Suppressor macrophage treated with lipopolysaccharide for 4 hours (primary cell): ENCODE data around the gene SLC12A7.
"Not testable (repeated sequence)": the region's sequence is repeated elsewhere in the genome, so short reads cannot be mapped to it uniquely, and the experiment has no call there.

Experiments used
- DNase-seq: peaks from one replicate; pipeline ENCODE4 v3.0.0-alpha.2; 2020

The SLC12A7 gene

DNA sequence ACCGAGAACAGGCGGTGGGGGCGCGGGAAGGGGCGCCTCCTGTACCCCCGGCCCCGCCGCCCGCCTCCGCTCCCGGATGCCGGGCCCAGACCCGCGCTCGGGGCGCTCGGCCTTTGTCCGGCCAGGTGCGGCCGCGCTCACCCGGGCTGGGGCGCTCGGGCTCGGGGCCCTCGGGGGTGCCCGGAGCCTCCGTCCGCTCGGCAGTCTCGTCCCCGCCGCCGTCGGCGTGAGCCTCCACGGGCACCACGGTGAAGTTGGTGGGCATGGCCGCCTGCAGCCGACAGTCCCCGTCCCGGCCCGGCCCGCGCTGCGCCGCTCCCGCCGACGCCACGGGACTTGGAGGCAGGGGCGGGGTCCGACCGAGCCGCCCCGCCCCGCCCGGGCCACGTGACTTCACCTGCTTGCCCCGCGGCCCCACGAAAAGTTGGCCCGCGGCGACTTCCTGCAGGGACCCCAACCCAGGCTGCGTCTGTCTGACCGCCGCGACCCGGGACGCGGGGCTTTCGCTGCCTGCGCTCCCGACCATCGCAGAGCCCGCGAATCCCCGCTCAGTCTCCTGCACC is at the start of gene SLC12A7:
SLC12A7 (minus strand) TSS at position 337 of the 563 bp plus-strand sequence; CDS start at position 265, 72 bp downstream.
- DNase-seq = peak; percentile 67

GRCh38 chr5:1161108-1161832 is 49.4 kb upstream of the SLC12A7 start:
- DNase-seq = no peak

- no peak for DNase-seq
Measured at GRCh38 chr5:1159774-1160406, 48.0 kb upstream of the SLC12A7 start.

GRCh38 chr5:1159341-1159675 is 47.4 kb upstream of the SLC12A7 start:
- DNase-seq = no peak

DNA sequence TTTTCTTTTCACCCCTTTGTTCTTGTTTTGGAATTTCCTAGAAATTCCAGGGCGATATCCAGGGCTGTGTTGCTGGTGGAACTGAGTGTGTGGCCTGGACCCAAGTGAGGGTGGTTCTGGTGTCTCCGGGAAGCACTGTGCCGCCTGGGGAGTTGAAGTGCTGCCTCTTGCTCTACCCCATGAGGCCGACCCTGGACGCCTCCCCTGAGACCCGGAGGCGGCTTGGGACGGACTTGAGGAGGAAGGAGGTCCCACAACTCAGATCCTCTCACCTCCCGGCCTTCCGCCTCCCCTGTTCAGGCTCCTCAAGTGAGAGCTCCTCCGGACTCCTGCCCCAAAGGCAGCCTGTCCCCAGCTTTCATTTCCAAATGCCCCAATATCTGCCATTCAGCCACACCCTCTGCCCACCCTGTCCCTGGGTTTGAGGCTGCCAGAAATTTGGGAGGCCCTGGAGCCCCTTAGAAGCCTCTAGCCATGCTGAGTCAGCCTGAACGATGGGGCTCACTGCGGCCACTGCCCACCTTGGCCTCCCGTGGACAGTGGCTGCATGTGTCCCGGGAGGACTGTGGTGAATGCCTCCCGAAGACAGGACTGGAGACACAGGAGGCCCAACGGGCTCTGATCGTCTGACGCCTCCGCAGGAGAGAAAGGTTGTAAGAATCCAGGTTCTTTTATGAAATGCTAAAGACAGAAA is 46.9 kb upstream of the SLC12A7 start:
- DNase-seq = no peak

GRCh38 chr5:1157461-1157986 is 45.7 kb upstream of the SLC12A7 start:
- DNase-seq = not testable (repeated sequence)

- no peak for DNase-seq
Measured at GRCh38 chr5:1156754-1157460, 45.0 kb upstream of the SLC12A7 start.

DNA sequence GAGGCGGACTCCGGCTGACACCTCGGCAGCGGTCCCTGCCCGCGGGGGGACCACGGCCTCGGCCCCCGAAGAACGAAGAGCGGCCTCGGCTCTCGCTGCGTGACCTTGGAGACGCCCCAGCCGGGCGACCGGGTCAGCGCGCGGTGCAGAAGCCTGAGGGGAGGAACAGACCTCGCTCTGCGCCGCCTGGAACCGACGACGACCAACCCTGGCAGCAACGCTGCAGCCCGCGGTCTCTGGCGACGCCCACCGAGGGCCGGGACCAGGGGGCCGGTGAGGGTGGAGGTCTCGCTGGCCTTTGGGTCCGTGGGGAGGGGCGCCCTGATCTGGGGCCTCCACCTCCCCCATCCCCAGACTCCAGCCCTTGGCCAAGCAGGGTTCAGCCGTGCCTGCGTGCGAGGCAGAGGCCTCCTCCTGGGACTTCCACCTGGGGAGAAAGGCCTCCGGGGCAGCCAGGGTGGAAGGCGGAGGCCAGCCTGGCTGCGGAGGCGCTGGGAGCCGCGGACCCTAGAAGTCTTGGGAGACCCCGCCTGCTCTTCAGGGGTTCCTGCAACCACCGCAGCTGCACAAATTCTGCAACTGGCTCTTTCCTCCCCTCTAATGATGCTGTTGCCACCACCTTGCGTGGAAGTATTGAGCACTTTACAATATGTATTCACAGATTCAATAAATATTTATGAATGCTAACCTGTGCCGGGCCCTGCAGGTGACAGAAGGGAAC is 44.3 kb upstream of the SLC12A7 start:
- no peak for DNase-seq

- no peak for DNase-seq
Measured at GRCh38 chr5:1155191-1156032, 43.5 kb upstream of the SLC12A7 start.

- no peak for DNase-seq
Measured at GRCh38 chr5:1153428-1153827, 41.6 kb upstream of the SLC12A7 start.

DNA sequence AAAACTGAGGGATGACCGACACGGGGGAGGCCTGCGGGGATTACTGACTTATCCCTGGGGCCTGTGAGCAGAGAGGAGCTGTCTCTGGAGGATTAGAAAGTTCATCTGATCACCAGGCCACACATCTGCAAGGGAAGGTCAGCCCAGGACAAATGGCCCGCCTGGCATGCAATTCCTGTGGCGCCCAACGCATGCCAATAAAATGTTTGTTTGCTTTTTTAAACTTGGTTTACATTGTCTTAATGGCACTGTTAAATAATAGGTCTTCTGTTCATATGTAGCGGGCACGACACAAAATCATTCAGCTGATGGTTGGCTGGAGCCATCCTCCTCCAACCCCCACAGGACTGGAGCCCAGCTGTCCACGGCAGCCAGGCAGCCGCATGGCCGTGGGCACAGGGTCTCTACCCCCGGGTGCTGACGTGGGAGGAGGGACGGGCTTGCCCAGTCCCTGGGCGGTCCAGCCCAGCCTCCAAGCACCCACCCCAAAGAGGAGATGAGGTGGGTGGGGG is 41.0 kb upstream of the SLC12A7 start:
- no peak for DNase-seq

DNA sequence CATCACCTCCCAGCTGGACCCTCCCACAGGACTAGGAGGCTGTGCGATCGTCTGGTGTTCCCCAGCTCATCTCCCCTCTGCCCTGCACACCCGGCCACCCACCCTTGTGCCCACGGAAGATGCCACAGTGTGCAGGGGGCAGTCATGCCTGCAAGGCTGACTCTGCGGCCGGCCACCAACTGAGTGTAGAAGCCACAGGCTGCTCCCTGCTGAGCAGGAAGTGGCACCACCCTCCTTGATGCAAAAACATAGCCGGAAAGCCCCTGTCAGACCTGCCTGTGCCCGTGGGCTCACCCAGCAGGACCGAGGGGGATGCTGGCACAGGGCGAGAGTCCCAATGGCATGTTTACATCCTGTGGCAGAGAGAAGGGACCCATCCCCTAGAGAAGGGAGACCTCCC is 40.3 kb upstream of the SLC12A7 start:
- no peak for DNase-seq

- no peak for DNase-seq
Measured at GRCh38 chr5:1151316-1151715, 39.5 kb upstream of the SLC12A7 start.

GRCh38 chr5:1150866-1151265 is 39.0 kb upstream of the SLC12A7 start:
- no peak for DNase-seq

DNA sequence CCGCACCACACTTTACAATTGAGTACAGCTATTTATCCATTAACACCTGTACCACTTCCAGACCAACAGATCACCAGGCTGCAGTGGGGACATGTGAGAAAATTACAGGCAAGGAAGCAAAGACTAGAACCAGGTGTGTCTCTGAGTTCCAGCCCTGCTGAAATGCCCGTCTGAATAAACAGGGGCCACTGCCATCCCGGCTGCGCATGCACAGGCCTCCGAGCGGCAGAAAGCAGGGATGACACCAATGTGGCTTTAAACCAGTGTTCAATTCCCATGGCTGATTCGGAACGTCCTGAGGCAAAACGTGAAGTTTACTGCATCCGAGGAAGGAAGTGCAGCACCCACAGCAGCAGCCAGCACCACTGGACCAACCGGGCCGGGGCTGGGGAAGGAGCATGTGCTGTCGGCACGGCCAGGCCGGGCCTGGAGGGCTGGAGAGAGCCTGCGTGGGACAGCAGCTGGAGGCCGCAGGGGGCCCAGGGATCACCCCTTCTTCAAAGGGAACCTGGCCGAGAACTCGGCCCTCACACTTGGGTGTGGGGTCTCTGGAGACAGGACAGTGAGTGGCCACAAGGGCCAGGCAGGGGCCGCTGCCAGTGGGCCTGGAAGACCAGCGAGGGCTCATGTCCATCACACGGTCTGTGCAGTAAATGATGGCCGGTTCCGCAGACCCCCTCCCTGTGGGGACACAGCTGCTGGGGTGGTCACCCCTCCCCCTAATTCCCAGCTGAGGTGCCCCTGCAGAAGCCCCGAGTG is 33.0 kb upstream of the SLC12A7 start:
- DNase-seq = no peak

DNA sequence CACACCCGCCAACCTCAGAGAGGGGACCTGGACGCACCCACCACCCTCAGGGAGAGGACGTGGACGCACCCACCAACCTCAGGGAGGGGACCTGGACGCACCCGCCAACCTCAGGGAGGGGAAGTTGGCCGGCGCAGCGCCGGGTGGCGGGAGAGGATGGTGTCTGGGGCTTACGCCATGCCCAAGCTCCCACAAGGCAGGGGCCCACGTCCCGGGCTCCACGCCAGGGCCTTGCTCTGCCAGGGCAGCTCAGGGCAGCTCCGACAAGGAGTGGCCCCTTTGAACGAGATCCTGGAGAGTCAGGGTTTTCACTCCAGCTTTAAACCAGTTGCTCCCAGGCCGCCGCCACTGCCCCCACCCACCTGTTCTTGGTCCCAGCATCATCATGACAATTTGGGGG is 32.2 kb upstream of the SLC12A7 start:
- no peak for DNase-seq

DNA sequence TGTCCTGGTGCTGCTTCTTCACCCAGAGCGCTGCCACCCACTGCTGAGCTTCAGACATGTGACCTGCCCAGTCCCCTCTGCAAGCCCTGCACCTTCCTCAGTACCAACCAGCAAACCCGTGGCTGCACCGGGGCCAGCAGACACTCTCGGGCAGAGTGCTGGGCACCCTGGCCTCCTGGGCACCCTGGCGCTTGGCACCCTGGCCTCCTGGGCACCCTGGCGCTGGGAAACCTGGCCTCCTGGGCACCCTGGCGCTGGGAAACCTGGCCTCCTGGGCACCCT is 31.7 kb upstream of the SLC12A7 start:
- no peak for DNase-seq

DNA sequence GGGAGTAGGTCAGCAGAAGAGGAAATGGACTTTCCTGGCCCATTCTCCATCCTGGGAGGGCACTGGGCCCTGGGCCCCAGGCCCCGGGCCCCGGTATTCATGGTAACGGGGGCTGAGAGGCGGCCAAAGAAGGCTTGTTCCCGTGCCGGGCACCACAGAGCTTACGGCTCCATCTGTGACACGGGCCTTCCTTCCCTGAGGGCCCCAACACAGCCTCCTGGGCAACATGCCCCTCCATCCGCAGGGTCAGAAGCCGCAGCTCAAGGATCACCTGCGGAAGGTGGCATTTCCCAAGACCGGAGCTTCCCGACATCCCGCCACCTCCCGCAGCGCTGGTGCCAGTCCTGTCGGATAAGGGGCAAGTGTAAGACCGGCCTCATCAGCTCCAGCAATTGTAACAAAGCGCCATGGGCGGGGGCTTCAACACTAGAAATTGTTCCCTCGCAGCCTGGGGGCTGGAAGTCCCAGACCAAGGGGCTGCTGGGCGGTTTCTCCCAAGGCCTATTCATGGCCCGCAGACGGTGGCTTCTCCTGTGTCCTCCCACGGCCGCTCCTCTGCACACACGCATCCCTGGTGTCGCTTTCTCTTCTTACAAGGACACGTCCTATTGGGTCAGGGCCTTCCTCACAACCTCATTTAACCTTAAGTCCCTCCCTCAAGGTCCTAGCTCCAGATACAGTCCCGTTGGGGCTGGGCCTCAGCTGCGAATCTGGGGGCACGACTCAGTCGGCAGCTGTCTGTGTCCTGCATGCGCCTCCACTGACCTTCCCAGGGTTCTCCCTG is 31.2 kb upstream of the SLC12A7 start:
- no peak for DNase-seq

DNA sequence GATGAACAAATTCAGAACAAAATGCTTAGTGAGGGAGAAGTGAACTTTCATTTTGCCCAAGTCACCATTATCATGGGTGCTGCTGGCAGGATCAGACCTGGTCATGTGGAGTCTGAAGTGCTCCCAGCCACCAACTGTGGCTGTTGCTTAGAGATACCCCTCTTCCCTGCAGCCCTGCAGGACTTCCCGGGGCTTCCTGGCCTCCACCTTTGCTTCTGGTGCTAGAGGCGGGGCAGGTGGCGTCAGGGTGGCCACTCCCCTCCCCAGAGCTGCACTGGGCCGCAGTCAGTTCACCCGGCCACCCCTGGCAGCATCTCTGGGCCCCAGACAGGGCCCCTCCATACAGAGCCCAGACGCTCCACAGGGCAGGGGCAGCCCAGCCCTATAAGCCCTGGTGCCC is 30.0 kb upstream of the SLC12A7 start:
- DNase-seq = no peak

DNA sequence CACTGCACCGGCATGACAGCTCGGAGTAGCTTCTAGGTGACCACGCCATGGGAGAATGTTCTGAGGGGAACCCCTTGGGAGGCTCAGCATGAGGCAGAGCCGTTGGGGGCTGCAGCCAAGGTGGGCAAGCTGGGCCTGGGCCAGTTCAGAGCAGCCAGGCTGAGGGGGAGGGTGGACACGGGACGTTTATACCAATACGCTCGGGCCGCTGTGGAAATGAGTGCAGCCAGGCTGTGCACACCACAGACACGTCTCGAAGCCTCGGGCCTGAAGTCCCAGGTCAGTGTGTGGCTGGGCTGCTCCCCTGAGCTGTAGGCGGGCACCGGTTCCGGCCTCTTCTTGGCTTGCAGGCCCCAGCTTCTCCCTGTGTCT is 28.9 kb upstream of the SLC12A7 start:
- no peak for DNase-seq
